Loucy (cell line): ENCODE results near the gene ZFYVE26.
"Not testable (repeated sequence)": the region's sequence is repeated elsewhere in the genome, so short reads cannot be mapped to it uniquely, and the experiment has no call there.

Experiments used
- H2AFZ ChIP-seq: fragments of 200-600 bp; sonication (generic); 2 replicates; pipeline ENCODE4 v1.6.0; 2016; ENCODE audit warnings: antibody characterized with exemption, mild to moderate bottlenecking, low read length, moderate library complexity
- H3F3A ChIP-seq: fragments of 200-600 bp; 2 replicates; pipeline ENCODE4 v1.6.0; 2016; ENCODE audit warnings: antibody characterized with exemption, low read depth, mild to moderate bottlenecking
- H3K27me3 ChIP-seq: fragments of 200-600 bp; sonication (generic); 2 replicates; pipeline ENCODE4 v1.6.1; 2014; ENCODE audit warnings: low read length, mild to moderate bottlenecking; ENCODE audit not compliant: insufficient read depth, poor library complexity, severe bottlenecking
- H3K36me3 ChIP-seq: fragments of 200-600 bp; sonication (generic); 2 replicates; pipeline ENCODE4 v1.6.1; 2016; ENCODE audit warnings: low read length; ENCODE audit not compliant: insufficient read depth
- H3K4me1 ChIP-seq: fragments of 200-600 bp; sonication (generic); 2 replicates; pipeline ENCODE4 v1.5.1; 2014; ENCODE audit warnings: low read length, mild to moderate bottlenecking; ENCODE audit not compliant: insufficient read depth, poor library complexity, severe bottlenecking
- H3K4me2 ChIP-seq: fragments of 200-600 bp; sonication (generic); 2 replicates; pipeline ENCODE4 v1.6.0; 2014; ENCODE audit warnings: antibody characterized with exemption, low read length, low read depth, mild to moderate bottlenecking; ENCODE audit not compliant: poor library complexity, severe bottlenecking
- H3K4me3 ChIP-seq: fragments of 200-600 bp; sonication (generic); 2 replicates; pipeline ENCODE4 v1.5.1; 2014; ENCODE audit warnings: low read length, mild to moderate bottlenecking, mixed read lengths; ENCODE audit not compliant: poor library complexity, severe bottlenecking
- H3K79me2 ChIP-seq: fragments of 200-600 bp; sonication (generic); 2 replicates; pipeline ENCODE4 v1.6.1; 2014; ENCODE audit warnings: low read length; ENCODE audit not compliant: insufficient read depth
- H3K9ac ChIP-seq: fragments of 200-600 bp; sonication (generic); 2 replicates; pipeline ENCODE4 v1.6.0; 2014; ENCODE audit warnings: mild to moderate bottlenecking, low read depth, low read length, moderate library complexity; ENCODE audit not compliant: poor library complexity, severe bottlenecking
- H3K9me2 ChIP-seq: fragments of 200-600 bp; sonication (generic); replicated peaks from 2 replicates; pipeline ENCODE4 v1.6.1; 2016; ENCODE audit warnings: low read depth, low read length, mixed read lengths
- H3K9me3 ChIP-seq: fragments of 200-600 bp; sonication (generic); 2 replicates; pipeline ENCODE4 v1.6.1; 2014; ENCODE audit warnings: mild to moderate bottlenecking, antibody characterized with exemption, low read length, low read depth; ENCODE audit not compliant: insufficient read depth
- H4K20me1 ChIP-seq: fragments of 200-600 bp; sonication (generic); 2 replicates; pipeline ENCODE4 v1.6.0; 2014; ENCODE audit warnings: antibody characterized with exemption, low read length, mild to moderate bottlenecking; ENCODE audit not compliant: insufficient read depth, poor library complexity, severe bottlenecking
- CTCF ChIP-seq: fragments of 200-600 bp; sonication (generic); conservative IDR thresholded peaks from 2 replicates; pipeline ENCODE4 v1.5.1; 2014; ENCODE audit warnings: mild to moderate bottlenecking, antibody characterized with exemption, low read length
- EZH2phosphoT487 ChIP-seq: fragments of 200-600 bp; IDR thresholded peaks from 2 replicates; pipeline ENCODE4 v1.6.1; 2018; ENCODE audit warnings: antibody characterized with exemption, mild to moderate bottlenecking, moderate library complexity, borderline replicate concordance

ZFYVE26 gene

GRCh38 chr14:67717048-67717447, 99.3 kb downstream of the ZFYVE26 start:
- Histone ChIP-seq H3K9me2 (no peaks in the 10 kb centered on the region), H3K79me2 (no peaks in the 10 kb centered on the region), H4K20me1 (no peaks in the 10 kb centered on the region), H3K4me1 (peaks cover 2% of the 10 kb centered on the region), H2AFZ (no peak overlapping the region), H3K27me3 (no peaks in the 10 kb centered on the region), H3K4me3 (no peak overlapping the region), H3K9me3 (no peaks in the 10 kb centered on the region), H3K36me3 (no peaks in the 10 kb centered on the region), H3K4me2 (no peak overlapping the region), H3F3A (no peaks in the 10 kb centered on the region), H3K9ac (no peak overlapping the region)
- TF ChIP-seq EZH2phosphoT487 = no peak
- TF ChIP-seq CTCF = no peak

- Histone ChIP-seq H3F3A (no peaks in the 10 kb centered on the region), H3K27me3 (no peaks in the 10 kb centered on the region), H2AFZ (no peak overlapping the region), H3K4me1 (no peaks in the 10 kb centered on the region), H3K9ac (no peak overlapping the region), H3K36me3 (no peaks in the 10 kb centered on the region), H3K79me2 (no peaks in the 10 kb centered on the region), H3K9me3 (peaks cover 14% of the 10 kb centered on the region; the same call in 1 of the 2 replicates), H3K9me2 (no peaks in the 10 kb centered on the region), H3K4me3 (no peak overlapping the region), H3K4me2 (no peak overlapping the region), H4K20me1 (no peaks in the 10 kb centered on the region)
- TF ChIP-seq EZH2phosphoT487 (no peak), CTCF (no peak)
Observed at GRCh38 chr14:67710209-67710608, 106.2 kb downstream of the ZFYVE26 start.

GRCh38 chr14:67709796-67710195, 106.6 kb downstream of the ZFYVE26 start:
- H3K79me2 ChIP-seq, H3K9me2 ChIP-seq, H3K4me1 ChIP-seq, H3K9ac ChIP-seq, H2AFZ ChIP-seq, H4K20me1 ChIP-seq, H3K27me3 ChIP-seq, H3K4me3 ChIP-seq, H3K36me3 ChIP-seq, H3F3A ChIP-seq, H3K4me2 ChIP-seq: not testable (repeated sequence)
- peaks cover 14% of the 10 kb centered on the region; the same call in 1 of the 2 replicates for H3K9me3 ChIP-seq

- not testable (repeated sequence) for H3K4me2 ChIP-seq, H2AFZ ChIP-seq, H3K4me3 ChIP-seq, H3K9me2 ChIP-seq, H3K9ac ChIP-seq, H3K27me3 ChIP-seq, H3F3A ChIP-seq, H3K36me3 ChIP-seq, H3K4me1 ChIP-seq, H4K20me1 ChIP-seq, H3K79me2 ChIP-seq
- peaks cover 14% of the 10 kb centered on the region; the same call in 1 of the 2 replicates for H3K9me3 ChIP-seq
Observed at GRCh38 chr14:67709346-67709745, 107.0 kb downstream of the ZFYVE26 start.
